ENCODE measurements around the gene DPM1. TPM values are rescaled to one million over a fixed set of nuclear protein-coding genes. Genes with fewer than 3 reads are reported as not detected.

The DPM1 gene
- total and polyA plus RNA-seq, 2 of the 8 experiments (the other 6 are each of a cell fraction or from before 2014, with no cell fraction given), result 42.3 to 57.0 TPM

DNA sequence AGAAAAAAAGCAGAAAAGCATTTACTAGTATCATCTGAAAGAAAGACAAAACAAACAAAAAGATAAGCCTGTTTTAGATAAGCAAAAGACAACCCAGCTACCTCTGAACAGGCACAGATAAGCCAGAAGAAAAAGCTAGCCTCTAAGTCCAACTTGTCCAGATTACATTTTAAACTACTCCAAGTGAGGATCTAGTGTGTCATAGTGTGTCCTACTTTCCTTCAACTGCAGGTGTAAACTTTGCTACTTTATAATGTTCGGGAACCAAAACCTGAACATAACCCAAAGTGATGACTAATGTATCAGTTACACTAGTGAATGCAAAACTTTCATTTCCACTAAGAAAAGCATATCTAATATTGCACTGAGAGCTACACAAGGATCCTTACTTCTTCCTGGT is 46.6 kb downstream of the DPM1 start:
- CTCF ChIA-PET (ENCODE audit: partially characterized antibody), result interaction anchor here (0.7 to 1.4 kb wide), 6 partner anchors 9 to 276 kb away, joined by 3 to 7 read pairs (median 4); no protein-coding TSS in a partner anchor
- H3K36me3 ChIP-seq (ENCODE audit: control insufficient read depth in 2 of 4, insufficient read depth in 4 of 4, low read length in 3 of 4), result peaks cover 0 to 17% (median 2%) of the 10 kb centered on the region in 4 experiments; a peak in 4 of 8 replicates
- H2BK120ac ChIP-seq (replicated peaks; ENCODE audit: low read depth, low read length), result no peak overlapping the region
- WGBS, 2 experiments (ENCODE audit: extremely low coverage in 1 of 2, insufficient coverage in 1 of 2, insufficient read length in 1 of 2, insufficient replicate concordance in 2 of 2, low coverage in 1 of 2, low lambda C conversion rate in 2 of 2, missing lambda C conversion rate in 1 of 2), result 96% methylated on average over 1 of the region's 1 CpG; no CpG with 5 or more reads in 1 of the 2 experiments
- POLR2A ChIA-PET (ENCODE audit: partially characterized antibody), result interaction anchor here (2.5 to 13.0 kb wide), 2 partner anchors 12 to 14 kb away, joined by 13 to 206 read pairs; partner anchors contain the start of gene ADNP
- no peaks in the 10 kb centered on the region for H3K27me3 ChIP-seq (replicated peaks in 1 of 4; ENCODE audit: control insufficient read depth in 3 of 4, extremely low read depth in 1 of 4, insufficient read depth in 3 of 4, low read length in 3 of 4)
- peaks cover 0 to 9% (median 2%) of the 10 kb centered on the region in 4 experiments; a peak in 3 of 7 replicates for H3K4me1 ChIP-seq (replicated peaks in 1 of 4; ENCODE audit: control insufficient read depth in 3 of 4, insufficient read depth in 4 of 4, low read length in 3 of 4)
- no peak overlapping the region for H3K4ac ChIP-seq (replicated peaks; ENCODE audit: insufficient read length, low read depth, low read length)
- FAIRE-seq (no peak), DNase-seq (ENCODE audit: low read depth in 1 of 2, low spot score in 2 of 2) (no peak)
- H3K4me3 ChIP-seq (ENCODE audit: extremely low read depth in 1 of 4, insufficient read depth in 2 of 4, low read depth in 3 of 4, low read length in 4 of 4), result no peak overlapping the region
- no peak overlapping the region for H3K18ac ChIP-seq (ENCODE audit: extremely low read depth, low read length)
- H3K9me3 ChIP-seq (ENCODE audit: insufficient read depth in 2 of 2, low read depth in 1 of 2, low read length in 1 of 2), result no peaks in the 10 kb centered on the region
- H3K4me2 ChIP-seq (ENCODE audit: insufficient read depth in 1 of 2, low read depth in 2 of 2, low read length in 2 of 2), result no peak overlapping the region
- no peak for TF ChIP-seq CEBPB (IDR thresholded peaks at IDR 0.05; ENCODE audit: low read depth, low read length)
- TF ChIP-seq CHD1 (IDR thresholded peaks at IDR 0.05; ENCODE audit: low read depth, low read length), result no peak
- TF ChIP-seq CBX8 (IDR thresholded peaks at IDR 0.05; ENCODE audit: borderline replicate concordance, low read depth, low read length), result no peak
- TF ChIP-seq YY1 (IDR thresholded peaks at IDR 0.05; ENCODE audit: low read depth, low read length), result no peak
- TF ChIP-seq SP4 (IDR thresholded peaks at IDR 0.05; ENCODE audit: low read length), result no peak
- TF ChIP-seq RBBP5 (IDR thresholded peaks at IDR 0.05; ENCODE audit: borderline replicate concordance, low read depth, low read length), result no peak
- TF ChIP-seq KDM5A (IDR thresholded peaks at IDR 0.05; ENCODE audit: low read length), result no peak
- TF ChIP-seq, protein P1, sequence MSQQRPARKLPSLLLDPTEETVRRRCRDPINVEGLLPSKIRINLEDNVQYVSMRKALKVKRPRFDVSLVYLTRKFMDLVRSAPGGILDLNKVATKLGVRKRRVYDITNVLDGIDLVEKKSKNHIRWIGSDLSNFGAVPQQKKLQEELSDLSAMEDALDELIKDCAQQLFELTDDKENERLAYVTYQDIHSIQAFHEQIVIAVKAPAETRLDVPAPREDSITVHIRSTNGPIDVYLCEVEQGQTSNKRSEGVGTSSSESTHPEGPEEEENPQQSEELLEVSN (IDR thresholded peaks at IDR 0.05), result no peak
- no peak for TF ChIP-seq POLR2AphosphoS5 (IDR thresholded peaks at IDR 0.05; ENCODE audit: low read depth, low read length)
- H4K8ac ChIP-seq (ENCODE audit: extremely low read depth, insufficient read depth, low read length), result no peak overlapping the region
- H4K20me1 ChIP-seq (replicated peaks in 1 of 2; ENCODE audit: control insufficient read depth in 1 of 2, insufficient read depth in 2 of 2, low read length in 2 of 2), result peaks cover 44 to 58% of the 10 kb centered on the region in 2 experiments
- no peak overlapping the region for H2BK15ac ChIP-seq (ENCODE audit: low read length)
- H3K56ac ChIP-seq (replicated peaks; ENCODE audit: insufficient read length, low read depth, low read length), result no peak overlapping the region
- H3K27ac ChIP-seq (ENCODE audit: low read depth, low read length), result no peak overlapping the region
- H2BK20ac ChIP-seq (ENCODE audit: low read length), result no peak overlapping the region
- H3K79me1 ChIP-seq (ENCODE audit: low read depth, low read length), result 0 out of 2 replicates have a peak, but pooled peaks cover 2% of the 10 kb centered on the region
- no peak overlapping the region for H2AK5ac ChIP-seq (ENCODE audit: low read depth, low read length)
- no peak overlapping the region for H3K9ac ChIP-seq (replicated peaks in 1 of 4; ENCODE audit: extremely low read depth in 1 of 4, low read depth in 3 of 4, low read length in 3 of 4)
- no peak overlapping the region for H4K91ac ChIP-seq (replicated peaks; ENCODE audit: insufficient read length, low read length)
- H2AFZ ChIP-seq (ENCODE audit: low read length), result no peak overlapping the region
- H4K5ac ChIP-seq (ENCODE audit: insufficient read length, low read depth, low read length), result no peak overlapping the region
- no peaks in the 10 kb centered on the region for H3K23me2 ChIP-seq (ENCODE audit: low read depth, low read length)
- peaks cover 72 to 100% of the 10 kb centered on the region in 2 experiments for H3K79me2 ChIP-seq (ENCODE audit: control insufficient read depth in 1 of 2, insufficient read depth in 2 of 2, low read length in 2 of 2)
- H3K14ac ChIP-seq (ENCODE audit: insufficient read length), result no peak overlapping the region
- no peak overlapping the region for H2BK12ac ChIP-seq (ENCODE audit: low read depth, low read length)
- H2BK5ac ChIP-seq (ENCODE audit: low read depth, low read length), result no peak overlapping the region
- H3K23ac ChIP-seq (ENCODE audit: insufficient read length), result no peak overlapping the region
